H1 (cell line): ENCODE results near the gene FRMPD1.
A peak's percentile ranks its signal among the peaks of the same experiment; 100 is the strongest.

Experiments
- RNF2 ChIP-seq: fragments of 200-900, 300-1000 bp; sonication (generic); IDR thresholded peaks from 2 replicates; pipeline ENCODE4 v1.7.1; 2016; ENCODE audit warnings: borderline replicate concordance, low read depth, mild to moderate bottlenecking, antibody characterized with exemption, low read length; ENCODE audit not compliant: poor library complexity, severe bottlenecking; ENCODE audit errors: missing control alignments
- RXRA ChIP-seq: IDR thresholded peaks from 2 replicates; pipeline ENCODE4 v1.6.1; 2011; ENCODE audit warnings: low read depth, mild to moderate bottlenecking, low read length, moderate library complexity; ENCODE audit not compliant: insufficient read depth
- SP1 ChIP-seq: IDR thresholded peaks from 2 replicates; pipeline ENCODE4 v1.6.1; 2011; ENCODE audit warnings: low read depth, low read length
- TF ChIP-seq, protein P1 (sequence below): IDR thresholded peaks from 2 replicates; pipeline ENCODE4 v1.6.1; 2012; ENCODE audit warnings: inconsistent platforms
- TF ChIP-seq, protein P2 (sequence below), 3 experiments: IDR thresholded peaks; 1 replicate in 2 of 3; 2 replicates in 1 of 3; pipeline versions ENCODE4 v1.5.1 to v1.6.1; 2011; ENCODE audit warnings: low read length in 3 of 3, mild to moderate bottlenecking in 3 of 3, inconsistent platforms in 2 of 3, low read depth in 1 of 3, moderate library complexity in 1 of 3; ENCODE audit not compliant: insufficient read depth in 1 of 3; ENCODE audit errors: control extremely low read depth in 1 of 3

DNA sequence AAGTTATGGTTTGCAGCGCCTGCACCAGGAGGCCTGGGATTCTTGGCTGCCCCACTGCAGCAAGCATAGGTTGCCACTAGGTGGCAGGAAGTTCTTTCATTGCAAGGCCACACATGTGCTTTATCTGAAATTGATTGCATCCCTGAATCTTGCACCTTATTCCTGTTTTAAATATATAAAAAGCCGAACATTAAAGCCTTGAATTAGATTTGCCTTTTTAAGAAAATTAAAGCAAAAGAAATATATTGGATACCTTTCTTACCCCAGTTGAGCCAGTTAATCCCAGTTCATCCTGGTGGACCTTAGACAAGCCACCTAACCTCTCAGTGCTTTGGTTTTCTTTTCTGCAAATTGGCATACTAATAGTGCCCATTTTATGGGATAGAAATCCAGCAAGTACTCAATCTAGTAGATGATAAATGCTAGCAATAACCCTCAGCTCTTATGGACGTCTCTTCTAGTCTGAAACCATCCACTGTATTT lies 96.6 kb downstream of the FRMPD1 start:
- TF ChIP-seq, protein P1, sequence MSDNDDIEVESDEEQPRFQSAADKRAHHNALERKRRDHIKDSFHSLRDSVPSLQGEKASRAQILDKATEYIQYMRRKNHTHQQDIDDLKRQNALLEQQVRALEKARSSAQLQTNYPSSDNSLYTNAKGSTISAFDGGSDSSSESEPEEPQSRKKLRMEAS = peak; percentile 80
- TF ChIP-seq RXRA (no peak), RNF2 (no peak), SP1 (no peak)
- TF ChIP-seq, protein P2, sequence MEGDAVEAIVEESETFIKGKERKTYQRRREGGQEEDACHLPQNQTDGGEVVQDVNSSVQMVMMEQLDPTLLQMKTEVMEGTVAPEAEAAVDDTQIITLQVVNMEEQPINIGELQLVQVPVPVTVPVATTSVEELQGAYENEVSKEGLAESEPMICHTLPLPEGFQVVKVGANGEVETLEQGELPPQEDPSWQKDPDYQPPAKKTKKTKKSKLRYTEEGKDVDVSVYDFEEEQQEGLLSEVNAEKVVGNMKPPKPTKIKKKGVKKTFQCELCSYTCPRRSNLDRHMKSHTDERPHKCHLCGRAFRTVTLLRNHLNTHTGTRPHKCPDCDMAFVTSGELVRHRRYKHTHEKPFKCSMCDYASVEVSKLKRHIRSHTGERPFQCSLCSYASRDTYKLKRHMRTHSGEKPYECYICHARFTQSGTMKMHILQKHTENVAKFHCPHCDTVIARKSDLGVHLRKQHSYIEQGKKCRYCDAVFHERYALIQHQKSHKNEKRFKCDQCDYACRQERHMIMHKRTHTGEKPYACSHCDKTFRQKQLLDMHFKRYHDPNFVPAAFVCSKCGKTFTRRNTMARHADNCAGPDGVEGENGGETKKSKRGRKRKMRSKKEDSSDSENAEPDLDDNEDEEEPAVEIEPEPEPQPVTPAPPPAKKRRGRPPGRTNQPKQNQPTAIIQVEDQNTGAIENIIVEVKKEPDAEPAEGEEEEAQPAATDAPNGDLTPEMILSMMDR (IDR thresholded peaks at IDR 0.05; ENCODE audit: control extremely low read depth in 1 of 3, insufficient read depth in 1 of 3, low read depth in 1 of 3, low read length in 3 of 3) = peak; percentile 84 to 92 (median 84)
